ENCODE results near the gene TLCD1. TPM values are rescaled to one million over a fixed set of nuclear protein-coding genes. Genes with fewer than 3 reads are reported as not detected.

TLCD1 gene
- total RNA-seq, 1 experiment from 2014 or later: 2.1 TPM

- no peaks in the 10 kb centered on the region for H4K20me1 ChIP-seq (ENCODE audit: insufficient read depth, low read depth, low read length)
- H3K9me2 ChIP-seq (replicated peaks; ENCODE audit: insufficient read depth, low read length): no peaks in the 10 kb centered on the region
- no peak overlapping the region for H3K4me3 ChIP-seq (ENCODE audit: low read length)
- no peak overlapping the region for H3K27ac ChIP-seq (ENCODE audit: low read length)
- peaks cover 24% of the 10 kb centered on the region for H3K4me1 ChIP-seq (ENCODE audit: low read length)
- H3K27me3 ChIP-seq (ENCODE audit: low read length): no peaks in the 10 kb centered on the region
- peaks cover 25% of the 10 kb centered on the region for H3K79me2 ChIP-seq (ENCODE audit: low read length)
- DNase-seq: no peak
- H3K9me3 ChIP-seq (ENCODE audit: low read length): no peaks in the 10 kb centered on the region
- H2AFZ ChIP-seq (ENCODE audit: low read length): no peak overlapping the region
- no peak overlapping the region for H3K9ac ChIP-seq (ENCODE audit: low read length)
- no peak overlapping the region for H3K4me2 ChIP-seq (ENCODE audit: low read depth, low read length, poor library complexity, severe bottlenecking)
- H3K36me3 ChIP-seq (ENCODE audit: insufficient read depth, low read length): peaks cover 20% of the 10 kb centered on the region; the same call in 1 of the 2 replicates
Measured at GRCh38 chr17:28759256-28759865, 33.3 kb upstream of the TLCD1 start.

- no peak overlapping the region for H3K4me3 ChIP-seq (ENCODE audit: low read length)
- peaks cover 24% of the 10 kb centered on the region for H3K79me2 ChIP-seq (ENCODE audit: low read length)
- H3K36me3 ChIP-seq (ENCODE audit: insufficient read depth, low read length): peaks cover 20% of the 10 kb centered on the region; the same call in 1 of the 2 replicates
- no peaks in the 10 kb centered on the region for H4K20me1 ChIP-seq (ENCODE audit: insufficient read depth, low read depth, low read length)
- no peaks in the 10 kb centered on the region for H3K9me3 ChIP-seq (ENCODE audit: low read length)
- no peak overlapping the region for H3K4me2 ChIP-seq (ENCODE audit: low read depth, low read length, poor library complexity, severe bottlenecking)
- DNase-seq: no peak
- no peak overlapping the region for H3K27ac ChIP-seq (ENCODE audit: low read length)
- no peaks in the 10 kb centered on the region for H3K9me2 ChIP-seq (replicated peaks; ENCODE audit: insufficient read depth, low read length)
- no peaks in the 10 kb centered on the region for H3K27me3 ChIP-seq (ENCODE audit: low read length)
- peaks cover 24% of the 10 kb centered on the region for H3K4me1 ChIP-seq (ENCODE audit: low read length)
- H3K9ac ChIP-seq (ENCODE audit: low read length): no peak overlapping the region
- no peak overlapping the region for H2AFZ ChIP-seq (ENCODE audit: low read length)
Measured at GRCh38 chr17:28758411-28759121, 32.5 kb upstream of the TLCD1 start.

GRCh38 chr17:28756049-28756804 lies 30.2 kb upstream of the TLCD1 start:
- Histone ChIP-seq H4K20me1 (ENCODE audit: insufficient read depth, low read depth, low read length) (no peaks in the 10 kb centered on the region), H3K9me3 (ENCODE audit: low read length) (no peaks in the 10 kb centered on the region)
- no peak for DNase-seq

GRCh38 chr17:28755486-28755885 lies 29.5 kb upstream of the TLCD1 start:
- Histone ChIP-seq H3K9me3 (ENCODE audit: low read length) (no peaks in the 10 kb centered on the region), H3K36me3 (ENCODE audit: insufficient read depth, low read length) (peaks cover 20% of the 10 kb centered on the region; the same call in 1 of the 2 replicates), H4K20me1 (ENCODE audit: insufficient read depth, low read depth, low read length) (no peaks in the 10 kb centered on the region), H3K27ac (ENCODE audit: low read length) (no peak overlapping the region), H3K4me3 (ENCODE audit: low read length) (no peak overlapping the region), H3K27me3 (ENCODE audit: low read length) (no peaks in the 10 kb centered on the region), H3K9me2 (replicated peaks; ENCODE audit: insufficient read depth, low read length) (no peaks in the 10 kb centered on the region), H3K4me2 (ENCODE audit: low read depth, low read length, poor library complexity, severe bottlenecking) (no peak overlapping the region), H3K79me2 (ENCODE audit: low read length) (peaks cover 4% of the 10 kb centered on the region; the same call in 1 of the 2 replicates), H3K9ac (ENCODE audit: low read length) (no peak overlapping the region), H3K4me1 (ENCODE audit: low read length) (peaks cover 16% of the 10 kb centered on the region), H2AFZ (ENCODE audit: low read length) (no peak overlapping the region)
- DNase-seq: no peak

More at GRCh38 chr17:28756049-28756804, 30.2 kb upstream of the TLCD1 start:
- H3K4me2 ChIP-seq (ENCODE audit: low read depth, low read length, poor library complexity, severe bottlenecking): no peak overlapping the region
- peaks cover 11% of the 10 kb centered on the region for H3K79me2 ChIP-seq (ENCODE audit: low read length)
- peak overlapping the region; percentile 17; the same call in 1 of the 2 replicates for H3K27ac ChIP-seq (ENCODE audit: low read length)
- no peak overlapping the region for H3K4me3 ChIP-seq (ENCODE audit: low read length)
- H3K9me2 ChIP-seq (replicated peaks; ENCODE audit: insufficient read depth, low read length): no peaks in the 10 kb centered on the region
- no peak overlapping the region for H3K9ac ChIP-seq (ENCODE audit: low read length)
- peaks cover 17% of the 10 kb centered on the region for H3K4me1 ChIP-seq (ENCODE audit: low read length)
- no peak overlapping the region for H2AFZ ChIP-seq (ENCODE audit: low read length)
- no peaks in the 10 kb centered on the region for H3K27me3 ChIP-seq (ENCODE audit: low read length)
- peaks cover 26% of the 10 kb centered on the region; the same call in 1 of the 2 replicates for H3K36me3 ChIP-seq (ENCODE audit: insufficient read depth, low read length)

- H3K36me3 ChIP-seq (ENCODE audit: insufficient read depth, low read length): peaks cover 18% of the 10 kb centered on the region
- no peaks in the 10 kb centered on the region for H3K9me3 ChIP-seq (ENCODE audit: low read length)
- no peak overlapping the region for H3K4me2 ChIP-seq (ENCODE audit: low read depth, low read length, poor library complexity, severe bottlenecking)
- H2AFZ ChIP-seq (ENCODE audit: low read length): no peak overlapping the region
- no peaks in the 10 kb centered on the region for H3K27me3 ChIP-seq (ENCODE audit: low read length)
- H3K27ac ChIP-seq (ENCODE audit: low read length): no peak overlapping the region
- no peak overlapping the region for H3K4me3 ChIP-seq (ENCODE audit: low read length)
- DNase-seq: no peak
- peaks cover 6% of the 10 kb centered on the region for H3K4me1 ChIP-seq (ENCODE audit: low read length)
- no peak overlapping the region for H3K9ac ChIP-seq (ENCODE audit: low read length)
- peaks cover 11% of the 10 kb centered on the region for H4K20me1 ChIP-seq (ENCODE audit: insufficient read depth, low read depth, low read length)
- no peaks in the 10 kb centered on the region for H3K9me2 ChIP-seq (replicated peaks; ENCODE audit: insufficient read depth, low read length)
- peaks cover 6% of the 10 kb centered on the region for H3K79me2 ChIP-seq (ENCODE audit: low read length)
Measured at GRCh38 chr17:28751600-28752366, 25.8 kb upstream of the TLCD1 start.

GRCh38 chr17:28750178-28751047 lies 24.4 kb upstream of the TLCD1 start:
- peaks cover 14% of the 10 kb centered on the region for H3K36me3 ChIP-seq (ENCODE audit: insufficient read depth, low read length)

GRCh38 chr17:28749516-28750177 lies 23.6 kb upstream of the TLCD1 start:
- Histone ChIP-seq H3K27me3 (ENCODE audit: low read length) (no peaks in the 10 kb centered on the region), H4K20me1 (ENCODE audit: insufficient read depth, low read depth, low read length) (peaks cover 31% of the 10 kb centered on the region), H3K9me3 (ENCODE audit: low read length) (no peaks in the 10 kb centered on the region), H3K4me1 (ENCODE audit: low read length) (peaks cover 19% of the 10 kb centered on the region), H3K9me2 (replicated peaks; ENCODE audit: insufficient read depth, low read length) (no peaks in the 10 kb centered on the region), H3K27ac (ENCODE audit: low read length) (no peak overlapping the region), H3K4me3 (ENCODE audit: low read length) (no peak overlapping the region), H2AFZ (ENCODE audit: low read length) (no peak overlapping the region), H3K9ac (ENCODE audit: low read length) (no peak overlapping the region), H3K36me3 (ENCODE audit: insufficient read depth, low read length) (peaks cover 14% of the 10 kb centered on the region), H3K4me2 (ENCODE audit: low read depth, low read length, poor library complexity, severe bottlenecking) (no peak overlapping the region), H3K79me2 (ENCODE audit: low read length) (peaks cover 27% of the 10 kb centered on the region)
- DNase-seq: no peak

More at GRCh38 chr17:28750178-28751047, 24.4 kb upstream of the TLCD1 start:
- Histone ChIP-seq H3K4me3 (ENCODE audit: low read length) (no peak overlapping the region), H3K4me2 (ENCODE audit: low read depth, low read length, poor library complexity, severe bottlenecking) (no peak overlapping the region), H3K9ac (ENCODE audit: low read length) (no peak overlapping the region), H3K27ac (ENCODE audit: low read length) (no peak overlapping the region), H3K4me1 (ENCODE audit: low read length) (peaks cover 15% of the 10 kb centered on the region), H2AFZ (ENCODE audit: low read length) (no peak overlapping the region), H3K9me2 (replicated peaks; ENCODE audit: insufficient read depth, low read length) (no peaks in the 10 kb centered on the region), H3K9me3 (ENCODE audit: low read length) (no peaks in the 10 kb centered on the region), H4K20me1 (ENCODE audit: insufficient read depth, low read depth, low read length) (peaks cover 24% of the 10 kb centered on the region), H3K79me2 (ENCODE audit: low read length) (peaks cover 19% of the 10 kb centered on the region), H3K27me3 (ENCODE audit: low read length) (no peaks in the 10 kb centered on the region)
- DNase-seq: peak; percentile 95
